Activated B cell treated with CpG ODN at 0.5 μM for 24 hours (primary cell): ENCODE results near the gene SCG5. TPM values are rescaled to one million over a fixed set of nuclear protein-coding genes. Genes with fewer than 3 reads are reported as not detected.

Source experiments
- ATAC-seq: fragments of 200-7000 bp; cut with Tn5 transposase; one replicate; pipeline ENCODE4 v1.10.0; 2021; ENCODE audit warnings: low read depth, mild to moderate bottlenecking, moderate library complexity
- CTCF ChIA-PET: fragments of 350-600 bp; sonication (Branson Sonifier 250); formaldehyde crosslinking; loops from one replicate; lab custom pipeline; 2021; ENCODE audit warnings: antibody characterized with exemption; lab: Charles Lee
- POLR2A ChIA-PET: fragments of 350-600 bp; sonication (Branson Sonifier 250); formaldehyde crosslinking; loops from one replicate; lab custom pipeline; 2021; ENCODE audit warnings: antibody characterized with exemption; lab: Charles Lee
- DNase-seq: peaks from one replicate; pipeline ENCODE4 v3.0.0; 2022
- H3K27ac Mint-ChIP-seq: one replicate; pipeline ENCODE4 v1.8.0; 2020; ENCODE audit warnings: mixed read lengths
- H3K27me3 Mint-ChIP-seq: one replicate; pipeline ENCODE4 v1.8.0; 2021; ENCODE audit warnings: mixed read lengths
- H3K36me3 Mint-ChIP-seq: one replicate; pipeline ENCODE4 v1.8.0; 2021; ENCODE audit warnings: low read depth, mixed read lengths
- H3K4me1 Mint-ChIP-seq: one replicate; pipeline ENCODE4 v1.8.0; 2021; ENCODE audit warnings: mixed read lengths
- H3K4me3 Mint-ChIP-seq: one replicate; pipeline ENCODE4 v1.8.0; 2020; ENCODE audit warnings: mild to moderate bottlenecking, mixed read lengths
- H3K9me3 Mint-ChIP-seq: one replicate; pipeline ENCODE4 v1.8.0; 2020; ENCODE audit warnings: mixed read lengths
- CTCF ChIP-seq: fragments of 200-600 bp; IDR thresholded peaks from one replicate; pipeline ENCODE4 v1.8.0; 2022; ENCODE audit warnings: antibody characterized with exemption, mild to moderate bottlenecking
- intact Hi-C: fragments of 100-400 bp; cut with micrococcal nuclease; formaldehyde crosslinking; loops from one replicate; pipeline ENCODE4 v1.15.1; 2024
- total RNA-seq: library from RNA; stranded (reverse); gene quantifications from 2 replicates; pipeline ENCODE4 v1.2.3, GENCODE V29; 2022

SCG5 gene
- total RNA-seq, 1 donor from 2014 or later: 0.27 TPM

GRCh38 chr15:32717426-32718226, 76.1 kb downstream of the SCG5 start, which contains the start of gene GREM1:
Gene GREM1, plus strand, starts transcription at chr15:32718004. Its CDS starts 12,687 bp downstream, at chr15:32730691.
- H3K9me3 Mint-ChIP-seq: no peaks in the 10 kb centered on the region
- no peak for ATAC-seq
- peaks cover 28% of the 10 kb centered on the region for H3K4me1 Mint-ChIP-seq
- H3K27ac Mint-ChIP-seq: no peak within 1 kb of the TSS
- TF ChIP-seq CTCF: no peak
- intact Hi-C loops: no loop called here
- H3K36me3 Mint-ChIP-seq: no peaks in the 10 kb centered on the region
- peaks cover 45% of the 10 kb centered on the region for H3K27me3 Mint-ChIP-seq
- POLR2A ChIA-PET: no interaction called here
- DNase-seq: no peak
- CTCF ChIA-PET: interaction anchor here (0.7 kb wide), 1 partner anchor 18 kb away, joined by 3 read pairs; no protein-coding TSS in a partner anchor
- H3K4me3 Mint-ChIP-seq: peak within 1 kb of the TSS; percentile 65

- ChIA-PET CTCF (no interaction called here), POLR2A (no interaction called here)
- ATAC-seq: no peak
- no peak for DNase-seq
- H3K36me3 Mint-ChIP-seq: no peaks in the 10 kb centered on the region
- peaks cover 30% of the 10 kb centered on the region for H3K4me1 Mint-ChIP-seq
- H3K27ac Mint-ChIP-seq: no peak overlapping the region
- H3K27me3 Mint-ChIP-seq: peaks cover 42% of the 10 kb centered on the region
- H3K4me3 Mint-ChIP-seq: peak overlapping the region; percentile 56
- intact Hi-C loops: no loop called here
- H3K9me3 Mint-ChIP-seq: no peaks in the 10 kb centered on the region
- no peak for TF ChIP-seq CTCF
These were observed 76.8 kb downstream of the SCG5 start for GRCh38 chr15:32718227-32718820.

DNA sequence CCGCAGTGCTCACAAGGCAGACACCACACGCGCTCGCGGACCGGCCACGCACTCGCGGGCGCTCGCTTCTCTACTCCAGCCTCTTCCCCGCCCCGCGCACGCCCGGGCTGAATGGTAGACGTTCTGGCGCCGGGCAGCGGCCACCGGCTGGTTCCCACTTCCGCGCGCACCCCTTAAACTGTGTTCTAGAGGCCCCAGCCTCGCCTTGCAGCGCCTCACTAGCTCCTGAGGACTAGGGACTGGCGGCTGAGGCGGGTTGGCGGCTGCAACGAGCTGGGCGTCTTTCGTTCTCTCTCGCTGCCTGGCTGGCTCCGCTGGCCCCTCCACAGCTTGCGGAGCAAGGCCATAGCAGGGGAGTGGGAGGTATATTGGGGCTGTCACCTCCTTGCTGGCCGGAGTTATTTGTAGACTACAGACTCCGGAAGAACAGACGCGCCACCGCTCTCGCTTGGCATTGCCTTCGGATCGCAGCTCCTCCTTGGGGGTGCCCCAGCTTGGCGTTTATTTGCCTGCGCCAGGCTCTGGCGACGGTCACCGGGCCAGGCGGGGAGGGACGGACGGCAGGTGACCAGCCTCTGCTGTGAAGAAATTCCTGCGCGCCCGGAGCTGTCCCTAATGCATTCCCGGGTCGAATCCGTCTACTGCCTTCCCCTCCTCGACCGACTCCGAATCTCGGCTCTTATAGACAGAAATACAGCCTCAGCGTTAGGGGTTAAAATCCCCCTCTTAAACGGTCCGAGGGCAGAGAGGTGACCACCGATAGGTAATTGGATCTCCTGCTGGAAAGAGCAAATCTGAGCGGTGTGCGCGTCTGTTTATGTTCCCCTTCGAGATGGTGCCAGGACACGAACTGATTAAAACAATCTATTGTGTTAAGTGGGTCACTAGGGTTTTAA, 77.6 kb downstream of the SCG5 start:
- no peak for TF ChIP-seq CTCF
- DNase-seq: no peak
- ChIA-PET POLR2A (no interaction called here), CTCF (no interaction called here)
- Mint-ChIP-seq H3K4me3 (peak overlapping the region; percentile 56), H3K36me3 (no peaks in the 10 kb centered on the region), H3K27me3 (peaks cover 40% of the 10 kb centered on the region), H3K9me3 (no peaks in the 10 kb centered on the region), H3K27ac (no peak overlapping the region), H3K4me1 (peaks cover 34% of the 10 kb centered on the region)
- intact Hi-C loops: no loop called here
- no peak for ATAC-seq

DNA sequence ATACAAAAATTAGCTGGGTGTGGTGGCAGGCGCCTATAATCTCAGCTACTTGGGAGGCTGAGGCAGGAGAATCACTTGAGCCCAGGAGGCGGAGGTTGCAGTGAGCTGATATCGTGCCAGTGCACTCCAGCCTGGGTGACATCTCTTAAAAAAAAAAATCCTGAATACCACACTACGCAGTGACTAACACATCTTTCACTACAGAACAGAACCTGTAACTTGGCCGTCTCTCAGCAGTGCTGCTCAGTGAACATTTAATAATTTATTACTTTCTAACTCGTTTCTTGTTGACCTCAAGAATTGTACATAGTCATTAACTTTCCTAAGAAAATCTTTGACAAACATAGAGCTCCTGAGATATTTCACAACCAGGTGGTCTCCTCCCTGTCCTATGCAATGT, 80.1 kb downstream of the SCG5 start:
- Mint-ChIP-seq H3K36me3 (no peaks in the 10 kb centered on the region), H3K4me3 (no peak overlapping the region), H3K27me3 (peaks cover 37% of the 10 kb centered on the region), H3K9me3 (peaks cover 5% of the 10 kb centered on the region), H3K27ac (no peak overlapping the region), H3K4me1 (peaks cover 27% of the 10 kb centered on the region)
- intact Hi-C loops: no loop called here
- CTCF ChIA-PET: no interaction called here
- DNase-seq: no peak
- ATAC-seq: no peak
- TF ChIP-seq CTCF: no peak
- POLR2A ChIA-PET: no interaction called here

DNA sequence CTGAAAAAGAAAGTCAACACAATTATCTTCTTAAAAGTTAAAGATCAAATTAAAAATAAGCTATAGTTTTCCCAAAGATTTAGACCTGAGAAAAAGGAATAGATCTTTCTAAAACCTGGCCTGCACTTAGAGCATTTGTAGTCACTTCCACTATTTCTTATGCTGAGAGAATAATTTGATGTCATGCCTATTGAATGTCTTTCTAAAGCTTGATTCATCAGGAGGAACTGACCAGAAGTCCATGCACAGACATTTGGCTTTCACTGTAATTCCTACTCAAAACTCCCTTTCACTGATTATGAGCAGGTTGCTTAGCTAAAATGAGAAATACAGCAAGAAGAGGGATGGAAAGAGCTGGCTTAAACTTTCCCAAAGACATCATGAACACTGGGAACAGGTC, 80.6 kb downstream of the SCG5 start:
- intact Hi-C loops: no loop called here
- ATAC-seq (no peak), DNase-seq (no peak)
- POLR2A ChIA-PET: no interaction called here
- H3K27ac Mint-ChIP-seq: no peak overlapping the region
- peaks cover 31% of the 10 kb centered on the region for H3K27me3 Mint-ChIP-seq
- CTCF ChIA-PET: no interaction called here
- no peak overlapping the region for H3K4me3 Mint-ChIP-seq
- H3K9me3 Mint-ChIP-seq: peaks cover 5% of the 10 kb centered on the region
- TF ChIP-seq CTCF: no peak
- H3K36me3 Mint-ChIP-seq: no peaks in the 10 kb centered on the region
- H3K4me1 Mint-ChIP-seq: peaks cover 21% of the 10 kb centered on the region
